Measurements from ENCODE around the gene KRT8. TPM values are rescaled to one million over a fixed set of nuclear protein-coding genes. Genes with fewer than 3 reads are reported as not detected.

Gene KRT8
- total RNA-seq, 2 donors from 2014 or later: 1,663 to 1,920 TPM

- DNase-seq: peak; percentile 52
- H3K4me1 Mint-ChIP-seq: peaks cover 14% of the 10 kb centered on the region
- H3K9me3 ChIP-seq (ENCODE audit: control insufficient read depth, low read length): no peaks in the 10 kb centered on the region
- H3K9ac ChIP-seq (ENCODE audit: extremely low read depth, low read length, poor library complexity, severe bottlenecking): no peak overlapping the region
- no peak overlapping the region for H3K27ac Mint-ChIP-seq
- H3K36me3 Mint-ChIP-seq (ENCODE audit: low read depth): no peaks in the 10 kb centered on the region
- no peak overlapping the region for H3K4me3 ChIP-seq (ENCODE audit: low read length)
- H3K4me3 Mint-ChIP-seq: no peak overlapping the region
- no peak for TF ChIP-seq CTCF (conservative IDR thresholded peaks at IDR 0.05)
- H3K36me3 ChIP-seq (ENCODE audit: control insufficient read depth, insufficient read depth, low read length): no peaks in the 10 kb centered on the region
- H3K4me1 ChIP-seq (ENCODE audit: control insufficient read depth, insufficient read depth, low read length): no peaks in the 10 kb centered on the region
- H3K27ac ChIP-seq (ENCODE audit: low read depth, low read length): no peak overlapping the region
- 96 to 100% methylated on average over 2 to 7 of the region's 7 CpGs for WGBS, 2 experiments (ENCODE audit: insufficient coverage in 1 of 2, insufficient read length in 1 of 2)
- peaks cover 35% of the 10 kb centered on the region for H3K27me3 Mint-ChIP-seq (ENCODE audit: insufficient read depth)
- peaks cover 23% of the 10 kb centered on the region for H3K27me3 ChIP-seq (ENCODE audit: control insufficient read depth, insufficient read depth, low read length, poor library complexity, severe bottlenecking)
- no peaks in the 10 kb centered on the region for H3K9me3 Mint-ChIP-seq
These were observed 28.5 kb downstream of the KRT8 start for GRCh38 chr12:52876372-52876771.

- H3K27ac ChIP-seq (ENCODE audit: low read depth, low read length): no peak overlapping the region
These were observed 30.1 kb downstream of the KRT8 start for GRCh38 chr12:52874573-52875435.

More at GRCh38 chr12:52874573-52875435, 30.1 kb downstream of the KRT8 start:
- Histone ChIP-seq H3K4me1 (ENCODE audit: control insufficient read depth, insufficient read depth, low read length) (no peaks in the 10 kb centered on the region), H3K9ac (ENCODE audit: extremely low read depth, low read length, poor library complexity, severe bottlenecking) (peak overlapping the region; percentile 25), H3K27me3 (ENCODE audit: control insufficient read depth, insufficient read depth, low read length, poor library complexity, severe bottlenecking) (peaks cover 23% of the 10 kb centered on the region), H3K4me3 (ENCODE audit: low read length) (peak overlapping the region; percentile 68), H3K9me3 (ENCODE audit: control insufficient read depth, low read length) (no peaks in the 10 kb centered on the region), H3K36me3 (ENCODE audit: control insufficient read depth, insufficient read depth, low read length) (no peaks in the 10 kb centered on the region)
- 91 to 100% methylated on average over 4 to 10 of the region's 10 CpGs for WGBS, 2 experiments (ENCODE audit: insufficient coverage in 1 of 2, insufficient read length in 1 of 2)
- peaks cover 37% of the 10 kb centered on the region for H3K27me3 Mint-ChIP-seq (ENCODE audit: insufficient read depth)
- DNase-seq: no peak
- peaks cover 13% of the 10 kb centered on the region for H3K4me1 Mint-ChIP-seq
- no peaks in the 10 kb centered on the region for H3K36me3 Mint-ChIP-seq (ENCODE audit: low read depth)
- peak overlapping the region; percentile 57 for H3K4me3 Mint-ChIP-seq
- H3K27ac Mint-ChIP-seq: peak overlapping the region; percentile 90
- no peaks in the 10 kb centered on the region for H3K9me3 Mint-ChIP-seq
- no peak for TF ChIP-seq CTCF (conservative IDR thresholded peaks at IDR 0.05)

All from endodermal cell (in vitro differentiated cells).